Upper lobe of left lung (tissue), 4 donors: ENCODE measurements around the gene KRT76.

Experiments
- POLR2A ChIP-seq, 4 donors: fragments of 450-650 bp; IDR thresholded peaks; one replicate each; pipeline ENCODE4 v1.5.1; 2016 to 2017; ENCODE audit warnings: antibody characterized with exemption in 4 of 4, mild to moderate bottlenecking in 2 of 4
- POLR2AphosphoS5 ChIP-seq, 2 donors: sonication (generic); formaldehyde crosslinking; IDR thresholded peaks; one replicate each; pipeline ENCODE4 v1.5.1; 2017; ENCODE audit warnings: antibody characterized with exemption in 2 of 2
- TF ChIP-seq, protein P1 (sequence below), 6 experiments: fragments of 450-650 bp in 4 of 6; fragments of 200-600 bp in 2 of 6; sonication (generic) in 2 of 6; IDR thresholded peaks; one replicate each; pipeline ENCODE4 v1.5.1; 2016 to 2019; ENCODE audit warnings: antibody characterized with exemption in 6 of 6

DNA sequence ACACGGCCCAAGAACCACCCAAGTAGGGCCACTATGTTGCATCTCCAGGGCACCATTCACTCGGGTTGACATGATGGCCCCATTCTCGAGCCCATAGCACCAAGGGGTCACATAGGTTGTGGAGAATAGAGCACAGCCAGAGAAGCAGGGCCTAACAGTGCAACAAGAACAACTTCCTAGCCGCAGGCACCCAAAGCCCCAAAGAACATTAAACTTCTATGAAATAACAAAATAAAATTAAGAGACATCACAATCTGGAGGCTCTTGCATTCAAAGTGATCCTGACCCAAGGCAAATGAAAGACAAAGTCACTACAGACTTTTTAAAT lies 34.9 kb upstream of the KRT76 start:
- TF ChIP-seq POLR2AphosphoS5 (IDR thresholded peaks at IDR 0.05), result no peak
- TF ChIP-seq POLR2A (IDR thresholded peaks at IDR 0.05), result no peak
- TF ChIP-seq, protein P1, sequence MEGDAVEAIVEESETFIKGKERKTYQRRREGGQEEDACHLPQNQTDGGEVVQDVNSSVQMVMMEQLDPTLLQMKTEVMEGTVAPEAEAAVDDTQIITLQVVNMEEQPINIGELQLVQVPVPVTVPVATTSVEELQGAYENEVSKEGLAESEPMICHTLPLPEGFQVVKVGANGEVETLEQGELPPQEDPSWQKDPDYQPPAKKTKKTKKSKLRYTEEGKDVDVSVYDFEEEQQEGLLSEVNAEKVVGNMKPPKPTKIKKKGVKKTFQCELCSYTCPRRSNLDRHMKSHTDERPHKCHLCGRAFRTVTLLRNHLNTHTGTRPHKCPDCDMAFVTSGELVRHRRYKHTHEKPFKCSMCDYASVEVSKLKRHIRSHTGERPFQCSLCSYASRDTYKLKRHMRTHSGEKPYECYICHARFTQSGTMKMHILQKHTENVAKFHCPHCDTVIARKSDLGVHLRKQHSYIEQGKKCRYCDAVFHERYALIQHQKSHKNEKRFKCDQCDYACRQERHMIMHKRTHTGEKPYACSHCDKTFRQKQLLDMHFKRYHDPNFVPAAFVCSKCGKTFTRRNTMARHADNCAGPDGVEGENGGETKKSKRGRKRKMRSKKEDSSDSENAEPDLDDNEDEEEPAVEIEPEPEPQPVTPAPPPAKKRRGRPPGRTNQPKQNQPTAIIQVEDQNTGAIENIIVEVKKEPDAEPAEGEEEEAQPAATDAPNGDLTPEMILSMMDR (IDR thresholded peaks at IDR 0.05), result no peak
